GM12864 (cell line): ENCODE measurements around the gene NCKAP5.

Source experiments
- DNase-seq: peaks from one replicate; pipeline ENCODE4 v3.0.0-alpha.2; 2011; ENCODE audit warnings: low read depth
- H3K4me3 ChIP-seq: 2 replicates; pipeline ENCODE4 v1.5.1; 2011; ENCODE audit warnings: mild to moderate bottlenecking, low read depth, low read length, control low read depth
- CTCF ChIP-seq: IDR thresholded peaks from 2 replicates; pipeline ENCODE4 v1.5.1; 2011; ENCODE audit warnings: low read depth, mild to moderate bottlenecking, moderate library complexity, low read length, control low read depth, inconsistent platforms; ENCODE audit errors: missing control alignments

NCKAP5 gene

GRCh38 chr2:132951008-132951714 lies 617.1 kb downstream of the NCKAP5 start:
- DNase-seq = no peak

GRCh38 chr2:132949108-132949507 lies 619.2 kb downstream of the NCKAP5 start:
- no peak for TF ChIP-seq CTCF
- no peak for DNase-seq
- H3K4me3 ChIP-seq = no peak overlapping the region

More at GRCh38 chr2:132951008-132951714, 617.1 kb downstream of the NCKAP5 start:
- TF ChIP-seq CTCF = no peak
- no peak overlapping the region for H3K4me3 ChIP-seq

GRCh38 chr2:132948211-132948610 lies 620.1 kb downstream of the NCKAP5 start:
- no peak for TF ChIP-seq CTCF
- DNase-seq = no peak
- H3K4me3 ChIP-seq = no peak overlapping the region

GRCh38 chr2:132943829-132944228 lies 624.4 kb downstream of the NCKAP5 start:
- TF ChIP-seq CTCF = no peak
- no peak overlapping the region for H3K4me3 ChIP-seq
- DNase-seq = no peak

- TF ChIP-seq CTCF = no peak
- H3K4me3 ChIP-seq = no peak overlapping the region
- DNase-seq = no peak
Measured at GRCh38 chr2:132941296-132942020, 626.8 kb downstream of the NCKAP5 start.

GRCh38 chr2:132937629-132938028 lies 630.6 kb downstream of the NCKAP5 start:
- TF ChIP-seq CTCF = no peak
- no peak overlapping the region for H3K4me3 ChIP-seq
- no peak for DNase-seq
